Effector CD4-positive, alpha-beta T cell (primary cell): ENCODE results near the gene IYD.
"Not testable (repeated sequence)": the region's sequence is repeated elsewhere in the genome, so short reads cannot be mapped to it uniquely, and the experiment has no call there.

Experiments
- DNase-seq: peaks from one replicate; pipeline ENCODE4 v3.0.0-alpha.2; 2020

The IYD gene

GRCh38 chr6:150352321-150353296 is 16.2 kb upstream of the IYD start:
- DNase-seq = no peak

GRCh38 chr6:150353445-150353844 is 15.4 kb upstream of the IYD start:
- DNase-seq = no peak

GRCh38 chr6:150354754-150355571 is 13.8 kb upstream of the IYD start:
- DNase-seq = no peak

GRCh38 chr6:150355932-150356331 is 12.9 kb upstream of the IYD start:
- DNase-seq = no peak

GRCh38 chr6:150361876-150362275 is 6.9 kb upstream of the IYD start:
- DNase-seq = no peak

GRCh38 chr6:150363733-150364132 is 5.1 kb upstream of the IYD start:
- DNase-seq = no peak

GRCh38 chr6:150366118-150366778 is 2.6 kb upstream of the IYD start:
- no peak for DNase-seq

GRCh38 chr6:150369408-150369807 is 596 bp downstream of the IYD start:
- no peak for DNase-seq

GRCh38 chr6:150370112-150370511 is 1.3 kb downstream of the IYD start:
- DNase-seq = no peak

- DNase-seq = no peak
These were observed 2.5 kb downstream of the IYD start for GRCh38 chr6:150371356-150371755.

- no peak for DNase-seq
These were observed 3.2 kb downstream of the IYD start for GRCh38 chr6:150372051-150372450.

- DNase-seq = no peak
These were observed 4.5 kb downstream of the IYD start for GRCh38 chr6:150373260-150373701.

GRCh38 chr6:150374346-150374745 is 5.5 kb downstream of the IYD start:
- not testable (repeated sequence) for DNase-seq

- no peak for DNase-seq
These were observed 8.5 kb downstream of the IYD start for GRCh38 chr6:150377211-150377781.

- DNase-seq = no peak
These were observed 11.4 kb downstream of the IYD start for GRCh38 chr6:150380256-150380655.

- no peak for DNase-seq
These were observed 13.4 kb downstream of the IYD start for GRCh38 chr6:150382171-150382570.

- DNase-seq = no peak
These were observed 22.6 kb downstream of the IYD start for GRCh38 chr6:150391414-150391813.

- no peak for DNase-seq
These were observed 23.1 kb downstream of the IYD start for GRCh38 chr6:150391890-150392289.

- DNase-seq = no peak
These were observed 23.8 kb downstream of the IYD start for GRCh38 chr6:150392452-150393220.

GRCh38 chr6:150394053-150394898 is 25.5 kb downstream of the IYD start:
- DNase-seq = no peak

- no peak for DNase-seq
These were observed 26.1 kb downstream of the IYD start for GRCh38 chr6:150394899-150395295.
